Lower lobe of right lung (tissue), 2 donors: ENCODE measurements around the gene ADGRL3. TPM values are rescaled to one million over a fixed set of nuclear protein-coding genes. Genes with fewer than 3 reads are reported as not detected.

Experiments
- ATAC-seq, 2 donors: fragments of 200-7000 bp; cut with Tn5 transposase; one replicate each; pipeline ENCODE4 v1.9.1; 2020 to 2022; ENCODE audit warnings: mild to moderate bottlenecking in 2 of 2, moderate library complexity in 2 of 2
- DNase-seq: peaks from one replicate; pipeline ENCODE4 v3.0.0-alpha.2; 2020
- H3K27ac ChIP-seq: fragments of 200-600 bp; one replicate; pipeline ENCODE4 v1.8.0; 2022
- H3K27me3 ChIP-seq: fragments of 200-600 bp; one replicate; pipeline ENCODE4 v1.8.0; 2022; ENCODE audit warnings: low read depth
- H3K36me3 ChIP-seq: fragments of 200-600 bp; one replicate; pipeline ENCODE4 v1.8.0; 2022; ENCODE audit warnings: mild to moderate bottlenecking
- H3K4me1 ChIP-seq: fragments of 200-600 bp; one replicate; pipeline ENCODE4 v1.8.0; 2022
- H3K4me3 ChIP-seq: fragments of 200-600 bp; one replicate; pipeline ENCODE4 v1.8.0; 2022; ENCODE audit warnings: mild to moderate bottlenecking
- H3K9me3 ChIP-seq: fragments of 200-600 bp; one replicate; pipeline ENCODE4 v1.8.0; 2022
- CTCF ChIP-seq: fragments of 200-600 bp; IDR thresholded peaks from one replicate; pipeline ENCODE4 v1.8.0; 2022; ENCODE audit warnings: antibody characterized with exemption, mild to moderate bottlenecking
- intact Hi-C: fragments of 100-400 bp; cut with DNase I; formaldehyde crosslinking; loops from one replicate; pipeline ENCODE4 v1.11.0; 2022
- total RNA-seq: library from RNA; stranded (reverse); fragmentation: NEBNext Ultra II Directional; extraction: Animal tissue kit (Norgen Biotek cat#: 25700); gene quantifications from one replicate; pipeline ENCODE4 v1.2.1, GENCODE V29; 2021
- donor health status: DM: no; HTN: yes; CAD: no; lungs with severe emphysema.

ADGRL3 gene
- total RNA-seq, 1 donor from 2014 or later, result 6.0 TPM

GRCh38 chr4:61214680-61215079, 14.6 kb downstream of the ADGRL3 start:
- Histone ChIP-seq H3K27me3 (no peaks in the 10 kb centered on the region), H3K4me1 (no peaks in the 10 kb centered on the region), H3K4me3 (no peak overlapping the region), H3K9me3 (no peaks in the 10 kb centered on the region), H3K36me3 (no peaks in the 10 kb centered on the region), H3K27ac (no peak overlapping the region)
- intact Hi-C loops, result no loop called here
- DNase-seq, result no peak
- no peak for TF ChIP-seq CTCF
- ATAC-seq, result no peak

- no peak for ATAC-seq
- DNase-seq, result no peak
These were observed 17.1 kb downstream of the ADGRL3 start for GRCh38 chr4:61217222-61217621.

GRCh38 chr4:61220556-61220955, 20.4 kb downstream of the ADGRL3 start:
- no peak overlapping the region for H3K4me3 ChIP-seq
- H3K27me3 ChIP-seq, result no peaks in the 10 kb centered on the region
- DNase-seq, result no peak
- no peaks in the 10 kb centered on the region for H3K9me3 ChIP-seq
- no peak for ATAC-seq
- intact Hi-C loops, result no loop called here
- no peak for TF ChIP-seq CTCF
- no peak overlapping the region for H3K27ac ChIP-seq
- no peaks in the 10 kb centered on the region for H3K4me1 ChIP-seq
- H3K36me3 ChIP-seq, result no peaks in the 10 kb centered on the region

More at GRCh38 chr4:61217222-61217621, 17.1 kb downstream of the ADGRL3 start:
- no peaks in the 10 kb centered on the region for H3K27me3 ChIP-seq
- H3K27ac ChIP-seq, result no peak overlapping the region
- no peaks in the 10 kb centered on the region for H3K9me3 ChIP-seq
- no peaks in the 10 kb centered on the region for H3K4me1 ChIP-seq
- intact Hi-C loops, result no loop called here
- no peak for TF ChIP-seq CTCF
- no peak overlapping the region for H3K4me3 ChIP-seq
- no peaks in the 10 kb centered on the region for H3K36me3 ChIP-seq

GRCh38 chr4:61223385-61223784, 23.3 kb downstream of the ADGRL3 start:
- H3K9me3 ChIP-seq, result no peaks in the 10 kb centered on the region

GRCh38 chr4:61224573-61224972, 24.4 kb downstream of the ADGRL3 start:
- H3K27ac ChIP-seq, result no peak overlapping the region
- ATAC-seq, result no peak
- H3K27me3 ChIP-seq, result no peaks in the 10 kb centered on the region
- TF ChIP-seq CTCF, result no peak
- H3K4me1 ChIP-seq, result no peaks in the 10 kb centered on the region
- intact Hi-C loops, result no loop called here
- no peak for DNase-seq
- no peaks in the 10 kb centered on the region for H3K9me3 ChIP-seq
- no peaks in the 10 kb centered on the region for H3K36me3 ChIP-seq
- H3K4me3 ChIP-seq, result no peak overlapping the region

More at GRCh38 chr4:61223385-61223784, 23.3 kb downstream of the ADGRL3 start:
- Histone ChIP-seq H3K27me3 (no peaks in the 10 kb centered on the region), H3K27ac (no peak overlapping the region), H3K4me3 (no peak overlapping the region), H3K4me1 (no peaks in the 10 kb centered on the region), H3K36me3 (no peaks in the 10 kb centered on the region)
- DNase-seq (no peak), ATAC-seq (no peak)
- TF ChIP-seq CTCF, result no peak
- intact Hi-C loops, result no loop called here

GRCh38 chr4:61225656-61226055, 25.5 kb downstream of the ADGRL3 start:
- intact Hi-C loops, result no loop called here
- no peaks in the 10 kb centered on the region for H3K36me3 ChIP-seq
- no peak for DNase-seq
- no peaks in the 10 kb centered on the region for H3K9me3 ChIP-seq
- no peaks in the 10 kb centered on the region for H3K4me1 ChIP-seq
- H3K27ac ChIP-seq, result no peak overlapping the region
- no peak overlapping the region for H3K4me3 ChIP-seq
- no peaks in the 10 kb centered on the region for H3K27me3 ChIP-seq
- TF ChIP-seq CTCF, result no peak
- ATAC-seq, result no peak
